PC-9 (cell line): ENCODE data around the gene SCIN. TPM values are rescaled to one million over a fixed set of nuclear protein-coding genes. Genes with fewer than 3 reads are reported as not detected.

Experiments
- BruUV-seq: library from RNA; stranded (reverse); fragments of 400-500 nt; replicated peaks from 2 replicates; lab custom pipeline; 2021; lab: Mats Ljungman, UMichigan
- CTCF ChIA-PET: fragments of 300-600 bp; sonication (Branson Sonifier 250); formaldehyde crosslinking; loops from one replicate; lab custom pipeline; 2022; ENCODE audit warnings: antibody characterized with exemption; lab: Charles Lee
- POLR2A ChIA-PET: fragments of 300-600 bp; sonication (Branson Sonifier 250); formaldehyde crosslinking; loops from one replicate; lab custom pipeline; 2022; ENCODE audit warnings: antibody characterized with exemption; ENCODE audit not compliant: unreplicated experiment; lab: Charles Lee
- DNase-seq, 2 experiments: peaks; one replicate each; pipeline versions ENCODE4 v3.0.0 to v3.0.0-alpha.2; 2015 to 2022; ENCODE audit warnings: mixed read lengths in 1 of 2
- H2AFZ ChIP-seq: fragments of 200-600 bp; sonication (generic); 2 replicates; pipeline ENCODE4 v1.8.1; 2017; ENCODE audit warnings: antibody characterized with exemption
- H3F3A ChIP-seq: fragments of 200-600 bp; sonication (generic); 2 replicates; pipeline ENCODE4 v1.8.1; 2017; ENCODE audit warnings: antibody characterized with exemption, mild to moderate bottlenecking, low read depth; ENCODE audit not compliant: insufficient read depth
- H3K27ac ChIP-seq: fragments of 200-600 bp; sonication (generic); 2 replicates; pipeline ENCODE4 v1.6.1; 2016; ENCODE audit warnings: mixed run types
- H3K27me3 ChIP-seq: fragments of 200-600 bp; sonication (generic); 2 replicates; pipeline ENCODE4 v1.6.1; 2016; ENCODE audit warnings: low read depth, mixed run types; ENCODE audit not compliant: insufficient read depth
- H3K36me3 ChIP-seq: fragments of 200-600 bp; sonication (generic); 2 replicates; pipeline ENCODE4 v1.6.1; 2016; ENCODE audit warnings: low read depth, mixed run types
- H3K4me1 ChIP-seq: fragments of 200-600 bp; sonication (generic); replicated peaks from 2 replicates; pipeline ENCODE4 v1.6.1; 2016; ENCODE audit warnings: mixed run types; ENCODE audit not compliant: insufficient read depth
- H3K4me2 ChIP-seq: fragments of 200-600 bp; sonication (generic); 2 replicates; pipeline ENCODE4 v1.6.1; 2017; ENCODE audit warnings: mixed run types
- H3K4me3 ChIP-seq: fragments of 200-600 bp; sonication (generic); 2 replicates; pipeline ENCODE4 v1.6.1; 2016; ENCODE audit warnings: mixed run types
- H3K79me2 ChIP-seq: fragments of 200-600 bp; sonication (generic); 2 replicates; pipeline ENCODE4 v1.6.1; 2017; ENCODE audit warnings: low read depth, mixed run types
- H3K9me2 ChIP-seq: fragments of 200-600 bp; sonication (generic); 2 replicates; pipeline ENCODE4 v1.8.1; 2017; ENCODE audit warnings: mild to moderate bottlenecking; ENCODE audit not compliant: insufficient read depth
- H3K9me3 ChIP-seq: fragments of 200-600 bp; sonication (generic); 2 replicates; pipeline ENCODE4 v1.8.1; 2016; ENCODE audit warnings: low read depth; ENCODE audit not compliant: insufficient read depth
- H4K20me1 ChIP-seq: fragments of 200-600 bp; sonication (generic); 2 replicates; pipeline ENCODE4 v1.8.1; 2017; ENCODE audit not compliant: insufficient read depth
- CTCF ChIP-seq: fragments of 200-600 bp; sonication (generic); conservative IDR thresholded peaks from 2 replicates; pipeline ENCODE4 v1.6.1; 2017; ENCODE audit warnings: mixed run types, antibody characterized with exemption, mild to moderate bottlenecking, moderate library complexity
- EZH2 ChIP-seq: fragments of 200-600 bp; sonication (generic); IDR thresholded peaks from 2 replicates; pipeline ENCODE4 v1.8.0; 2017; ENCODE audit warnings: antibody characterized with exemption, low read depth
- intact Hi-C: fragments of 100-400 bp; cut with micrococcal nuclease; formaldehyde crosslinking; loops from one replicate; pipeline ENCODE4 v1.10.0; 2022; ENCODE audit not compliant: unreplicated experiment
- total RNA-seq: library from RNA; stranded (reverse); gene quantifications from 2 replicates; pipeline ENCODE4 v1.2.3, GENCODE V29; 2021

Gene SCIN
- total RNA-seq, 1 experiment from 2014 or later: 0.92 TPM

DNA sequence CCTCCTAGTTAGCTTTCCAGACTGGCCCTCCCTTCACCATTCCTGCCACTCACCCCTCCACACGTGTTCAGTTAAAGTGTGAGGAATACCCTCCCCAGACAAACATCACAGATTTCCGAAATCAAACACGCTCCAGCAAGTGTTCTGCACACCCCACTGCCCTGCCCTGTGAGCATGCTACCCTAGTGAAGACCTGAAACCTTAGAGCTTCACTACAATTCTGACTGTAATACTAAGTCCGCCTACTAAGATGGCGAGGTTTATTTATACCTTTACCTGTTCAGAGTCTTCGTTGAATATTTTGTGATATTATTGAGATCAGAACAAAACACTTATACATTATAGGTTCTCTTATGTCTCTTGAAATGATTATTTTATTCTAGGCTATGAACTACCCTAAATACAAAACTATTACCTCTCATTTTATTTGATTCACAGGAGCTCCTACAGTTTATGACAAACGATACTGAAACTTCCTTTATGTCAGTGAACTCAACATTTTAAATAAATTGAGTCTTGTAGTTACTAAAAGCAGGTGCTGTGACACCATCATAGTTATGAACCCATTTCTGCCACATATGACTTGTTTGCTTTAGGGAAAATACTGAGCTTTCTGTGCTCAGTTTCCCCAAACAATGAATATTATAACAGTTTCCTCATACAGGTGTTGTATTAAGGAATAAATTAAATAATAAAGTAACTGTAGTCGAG lies 8.6 kb downstream of the SCIN start:
- Histone ChIP-seq H3F3A (no peaks in the 10 kb centered on the region), H3K27ac (no peak overlapping the region), H3K36me3 (no peaks in the 10 kb centered on the region), H3K9me2 (no peaks in the 10 kb centered on the region), H4K20me1 (no peaks in the 10 kb centered on the region), H2AFZ (no peak overlapping the region), H3K9me3 (no peaks in the 10 kb centered on the region; the same call in 1 of the 2 replicates), H3K79me2 (no peaks in the 10 kb centered on the region), H3K4me2 (no peak overlapping the region), H3K4me3 (no peak overlapping the region), H3K27me3 (no peaks in the 10 kb centered on the region), H3K4me1 (peaks cover 15% of the 10 kb centered on the region)
- POLR2A ChIA-PET: no interaction called here
- no TSS peak for BruUV-seq
- CTCF ChIA-PET: no interaction called here
- TF ChIP-seq CTCF: no peak
- TF ChIP-seq EZH2: no peak
- intact Hi-C loops: no loop called here
- no peak for DNase-seq

DNA sequence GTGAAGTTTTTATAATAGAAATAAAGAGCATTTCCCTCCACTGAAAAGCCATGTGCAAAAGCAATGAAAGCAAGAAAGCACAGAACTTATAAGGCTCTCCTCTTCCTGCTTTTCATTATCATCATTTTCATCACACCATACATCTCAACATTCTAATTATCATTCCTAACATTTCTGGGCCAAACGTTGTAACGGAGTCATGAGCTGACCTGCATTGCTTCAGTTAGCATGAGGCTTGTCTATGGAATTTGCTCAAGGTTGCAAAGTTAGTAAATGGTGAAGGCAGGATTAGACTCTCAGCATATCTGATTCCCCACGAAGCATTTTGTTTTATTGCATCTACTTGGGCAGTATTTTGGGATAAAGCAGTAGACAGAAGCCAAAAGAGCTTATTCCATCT lies 11.4 kb downstream of the SCIN start:
- Histone ChIP-seq H3K4me2 (no peak overlapping the region), H3K9me2 (no peaks in the 10 kb centered on the region), H2AFZ (no peak overlapping the region), H3K27ac (no peak overlapping the region), H3K9me3 (no peaks in the 10 kb centered on the region; the same call in 1 of the 2 replicates), H3K27me3 (no peaks in the 10 kb centered on the region), H3F3A (no peaks in the 10 kb centered on the region), H3K79me2 (no peaks in the 10 kb centered on the region), H3K4me1 (peaks cover 28% of the 10 kb centered on the region), H4K20me1 (no peaks in the 10 kb centered on the region), H3K4me3 (no peak overlapping the region), H3K36me3 (no peaks in the 10 kb centered on the region)
- intact Hi-C loops: loop anchor here (5.0 kb wide), 1 partner anchor 40 kb away; no protein-coding TSS in a partner anchor
- CTCF ChIA-PET: no interaction called here
- POLR2A ChIA-PET: interaction anchor here (0.7 kb wide), 1 partner anchor 203 kb away, joined by 5 read pairs; no protein-coding TSS in a partner anchor
- no TSS peak for BruUV-seq
- DNase-seq: no peak
- no peak for TF ChIP-seq EZH2
- no peak for TF ChIP-seq CTCF

DNA sequence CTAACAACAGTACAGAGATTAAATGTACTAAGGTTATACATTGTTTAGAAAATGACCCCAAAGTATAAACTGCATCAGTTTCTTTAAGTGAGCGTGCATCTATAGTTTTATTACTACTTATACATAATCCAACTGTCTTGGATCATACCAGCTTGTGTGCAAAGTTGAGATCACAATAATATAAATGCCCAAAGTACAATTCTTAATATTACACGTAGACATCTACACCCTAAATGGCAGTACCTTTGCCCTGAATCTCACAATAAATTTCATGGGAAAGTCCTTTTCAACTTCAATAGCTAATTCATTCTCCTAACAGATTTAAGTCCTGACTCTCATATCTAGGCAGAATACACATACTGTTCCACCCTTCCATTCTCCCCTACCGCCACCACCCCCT lies 11.8 kb downstream of the SCIN start:
- H3K4me1 ChIP-seq: peaks cover 28% of the 10 kb centered on the region
- H3K9me2 ChIP-seq: no peaks in the 10 kb centered on the region
- H2AFZ ChIP-seq: no peak overlapping the region
- no peaks in the 10 kb centered on the region for H4K20me1 ChIP-seq
- H3K27me3 ChIP-seq: no peaks in the 10 kb centered on the region
- H3K4me3 ChIP-seq: no peak overlapping the region
- TF ChIP-seq CTCF (no peak), EZH2 (no peak)
- POLR2A ChIA-PET: interaction anchor here (0.7 kb wide), 1 partner anchor 203 kb away, joined by 5 read pairs; no protein-coding TSS in a partner anchor
- no peak for DNase-seq
- intact Hi-C loops: loop anchor here (5.0 kb wide), 1 partner anchor 40 kb away; no protein-coding TSS in a partner anchor
- H3K79me2 ChIP-seq: no peaks in the 10 kb centered on the region
- no peaks in the 10 kb centered on the region; the same call in 1 of the 2 replicates for H3K9me3 ChIP-seq
- H3K4me2 ChIP-seq: no peak overlapping the region
- H3K27ac ChIP-seq: no peak overlapping the region
- no peaks in the 10 kb centered on the region for H3F3A ChIP-seq
- H3K36me3 ChIP-seq: no peaks in the 10 kb centered on the region
- CTCF ChIA-PET: no interaction called here
- BruUV-seq: no TSS peak
